CD4-positive, alpha-beta T cell (primary cell): Measurements from ENCODE around the gene SEBOX. TPM values are rescaled to one million over a fixed set of nuclear protein-coding genes. Genes with fewer than 3 reads are reported as not detected.

Experiments
- ATAC-seq: fragments of 200-7000 bp; cut with Tn5 transposase; one replicate; pipeline ENCODE4 v1.10.0; 2022; ENCODE audit warnings: mild to moderate bottlenecking; ENCODE audit not compliant: poor library complexity
- CTCF ChIA-PET: fragments of 350-600 bp; sonication (Branson Sonifier 250); formaldehyde crosslinking; loops from one replicate; lab custom pipeline; 2021; ENCODE audit warnings: antibody characterized with exemption, inconsistent platforms; lab: Charles Lee
- POLR2A ChIA-PET: fragments of 350-600 bp; sonication (Branson Sonifier 250); formaldehyde crosslinking; loops from one replicate; lab custom pipeline; 2021; ENCODE audit warnings: antibody characterized with exemption, inconsistent platforms; lab: Charles Lee
- DNase-seq, 14 experiments: peaks; one replicate each; pipeline ENCODE4 v3.0.0-alpha.2; 2013 to 2020; ENCODE audit warnings: mixed read lengths in 2 of 14
- H3K27ac ChIP-seq, 2 donors: one replicate each; pipeline versions ENCODE4 v1.5.1 to v1.7.0; 2013; ENCODE audit warnings: low read length in 2 of 2, low read depth in 1 of 2, mild to moderate bottlenecking in 1 of 2
- H3K27me3 ChIP-seq, 2 experiments: 1 replicate in 1 of 2; 2 replicates in 1 of 2; pipeline versions ENCODE4 v1.6.1 to v1.7.0; 2013; ENCODE audit warnings: low read length in 2 of 2, control low read depth in 1 of 2, mild to moderate bottlenecking in 1 of 2, moderate library complexity in 1 of 2; ENCODE audit not compliant: insufficient read depth in 2 of 2, control insufficient read depth in 1 of 2
- H3K36me3 ChIP-seq: one replicate; pipeline ENCODE4 v1.6.1; 2013; ENCODE audit warnings: low read length, control low read depth; ENCODE audit not compliant: insufficient read depth
- H3K4me1 ChIP-seq: one replicate; pipeline ENCODE4 v1.6.1; 2013; ENCODE audit warnings: low read length, control low read depth; ENCODE audit not compliant: insufficient read depth
- H3K4me3 ChIP-seq: one replicate; pipeline ENCODE4 v1.5.1; 2013; ENCODE audit warnings: mild to moderate bottlenecking, low read length, moderate library complexity
- H3K9me3 ChIP-seq, 2 experiments: 1 replicate in 1 of 2; 2 replicates in 1 of 2; pipeline versions ENCODE4 v1.6.1 to v1.7.0; 2013; ENCODE audit warnings: low read length in 2 of 2, mild to moderate bottlenecking in 2 of 2, control low read depth in 1 of 2, moderate library complexity in 1 of 2; ENCODE audit not compliant: control insufficient read depth in 1 of 2, insufficient read depth in 1 of 2
- H3K27ac Mint-ChIP-seq: one replicate; pipeline ENCODE4 v1.8.0; 2020; ENCODE audit warnings: mixed read lengths
- H3K27me3 Mint-ChIP-seq: one replicate; pipeline ENCODE4 v1.8.0; 2021; ENCODE audit warnings: mixed read lengths
- H3K36me3 Mint-ChIP-seq: one replicate; pipeline ENCODE4 v1.8.0; 2021; ENCODE audit warnings: low read depth, mixed read lengths
- H3K4me1 Mint-ChIP-seq: one replicate; pipeline ENCODE4 v1.8.0; 2021; ENCODE audit warnings: low read depth, mixed read lengths
- H3K4me3 Mint-ChIP-seq: one replicate; pipeline ENCODE4 v1.8.0; 2020; ENCODE audit warnings: mild to moderate bottlenecking, mixed read lengths
- H3K9me3 Mint-ChIP-seq: one replicate; pipeline ENCODE4 v1.8.0; 2020; ENCODE audit warnings: mixed read lengths
- intact Hi-C, 2 experiments: fragments of 100-400 bp; cut with DNase I in 1 of 2; cut with micrococcal nuclease in 1 of 2; formaldehyde crosslinking; loops; one replicate each; pipeline versions ENCODE4 v1.15.1 to v1.9.0; 2023 to 2025; cut with DNase I, micrococcal nuclease
- total RNA-seq, 174 experiments: library from RNA in 2 of 174; stranded (reverse) in 2 of 174; gene quantifications; one replicate each; pipeline ENCODE4 v1.2.3 and lab custom pipeline; 2021 to 2026
- TF ChIP-seq, protein P1 (sequence below): fragments of 200-600 bp; IDR thresholded peaks from one replicate; pipeline ENCODE4 v1.8.0; 2022; ENCODE audit warnings: antibody characterized with exemption, mild to moderate bottlenecking

The SEBOX gene
- total RNA-seq, 2 experiments from 2014 or later, result not detected

DNA sequence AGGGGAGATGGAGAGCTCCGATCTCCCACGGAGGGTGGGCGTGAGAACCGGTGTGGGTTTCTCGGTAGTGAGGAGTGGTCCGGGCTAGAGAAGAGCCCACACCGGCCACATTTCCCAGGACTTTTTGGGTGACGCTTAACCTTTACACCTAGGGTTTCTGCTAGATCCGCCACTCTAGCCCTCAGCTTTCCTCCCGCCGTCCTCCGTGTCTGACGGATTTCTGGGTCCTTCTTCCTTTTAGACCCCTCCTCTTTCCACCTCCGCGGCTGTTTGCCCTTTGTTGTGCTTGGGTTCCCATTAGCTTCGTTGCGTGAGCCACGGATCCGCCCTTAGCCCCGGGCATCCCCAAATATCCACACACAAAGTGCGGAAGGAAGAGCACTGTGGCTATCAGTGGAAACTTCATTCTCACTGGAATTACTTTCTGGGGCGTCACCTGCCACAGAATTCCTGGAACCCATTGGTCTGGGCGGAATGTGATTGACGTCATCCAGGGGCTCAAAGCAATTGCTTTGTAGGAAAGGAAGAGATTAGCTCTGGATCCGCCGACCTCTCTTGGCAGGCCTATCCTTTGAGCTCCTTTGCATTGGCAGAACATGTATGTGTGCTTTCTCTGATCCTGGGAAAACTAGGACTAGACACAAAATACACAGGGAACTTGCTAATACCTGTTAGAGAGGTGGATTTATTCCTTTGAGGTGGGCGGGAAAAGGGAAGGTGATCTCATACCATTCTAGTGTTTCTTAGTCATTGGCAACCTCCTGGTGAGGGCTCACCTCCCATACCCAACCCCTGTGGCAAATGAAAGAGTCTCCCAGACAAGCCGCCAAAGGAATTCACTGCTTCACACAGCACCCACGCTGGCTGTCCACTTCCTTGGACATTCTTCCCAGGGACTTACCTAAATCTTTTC, 28.8 kb downstream of the SEBOX start:
- peak overlapping the region; percentile 92 for H3K4me3 ChIP-seq
- peak in 5 of 14 experiments; percentile 5 to 60 (median 31) for DNase-seq
- intact Hi-C loops, result loop anchor here (1.0 to 10.0 kb wide), 7 partner anchors 17 to 617 kb away; partner anchors contain the start of genes POLDIP2 (in 2 of the 2), TMEM97 (in 2 of the 2), BLTP2 (in 1 of the 2) and FAM222B (in 1 of the 2)
- peaks cover 37% of the 10 kb centered on the region for H3K36me3 ChIP-seq
- Mint-ChIP-seq H3K9me3 (no peaks in the 10 kb centered on the region), H3K4me1 (peaks cover 56% of the 10 kb centered on the region), H3K4me3 (peak overlapping the region; percentile 98), H3K27ac (peak overlapping the region; percentile 88), H3K27me3 (no peaks in the 10 kb centered on the region), H3K36me3 (peaks cover 38% of the 10 kb centered on the region)
- TF ChIP-seq, protein P1, sequence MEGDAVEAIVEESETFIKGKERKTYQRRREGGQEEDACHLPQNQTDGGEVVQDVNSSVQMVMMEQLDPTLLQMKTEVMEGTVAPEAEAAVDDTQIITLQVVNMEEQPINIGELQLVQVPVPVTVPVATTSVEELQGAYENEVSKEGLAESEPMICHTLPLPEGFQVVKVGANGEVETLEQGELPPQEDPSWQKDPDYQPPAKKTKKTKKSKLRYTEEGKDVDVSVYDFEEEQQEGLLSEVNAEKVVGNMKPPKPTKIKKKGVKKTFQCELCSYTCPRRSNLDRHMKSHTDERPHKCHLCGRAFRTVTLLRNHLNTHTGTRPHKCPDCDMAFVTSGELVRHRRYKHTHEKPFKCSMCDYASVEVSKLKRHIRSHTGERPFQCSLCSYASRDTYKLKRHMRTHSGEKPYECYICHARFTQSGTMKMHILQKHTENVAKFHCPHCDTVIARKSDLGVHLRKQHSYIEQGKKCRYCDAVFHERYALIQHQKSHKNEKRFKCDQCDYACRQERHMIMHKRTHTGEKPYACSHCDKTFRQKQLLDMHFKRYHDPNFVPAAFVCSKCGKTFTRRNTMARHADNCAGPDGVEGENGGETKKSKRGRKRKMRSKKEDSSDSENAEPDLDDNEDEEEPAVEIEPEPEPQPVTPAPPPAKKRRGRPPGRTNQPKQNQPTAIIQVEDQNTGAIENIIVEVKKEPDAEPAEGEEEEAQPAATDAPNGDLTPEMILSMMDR, result no peak
- ChIA-PET CTCF (interaction anchor here (0.9 to 2.3 kb wide), 5 partner anchors 17 to 103 kb away, joined by 3 to 15 read pairs (median 5); partner anchors contain the start of genes POLDIP2 and TMEM97), POLR2A (interaction anchor here (0.6 to 2.5 kb wide), 19 partner anchors 11 to 616 kb away, joined by 3 to 118 read pairs (median 6); partner anchors contain the start of genes BLTP2, LYRM9, PHF12 and POLDIP2)
- ATAC-seq, result no peak
- H3K9me3 ChIP-seq, result peaks cover 0 to 3% of the 10 kb centered on the region in 2 experiments
- no peaks in the 10 kb centered on the region for H3K27me3 ChIP-seq
- peaks cover 38% of the 10 kb centered on the region for H3K4me1 ChIP-seq
- H3K27ac ChIP-seq, result peak overlapping the region; percentile 87 to 91

DNA sequence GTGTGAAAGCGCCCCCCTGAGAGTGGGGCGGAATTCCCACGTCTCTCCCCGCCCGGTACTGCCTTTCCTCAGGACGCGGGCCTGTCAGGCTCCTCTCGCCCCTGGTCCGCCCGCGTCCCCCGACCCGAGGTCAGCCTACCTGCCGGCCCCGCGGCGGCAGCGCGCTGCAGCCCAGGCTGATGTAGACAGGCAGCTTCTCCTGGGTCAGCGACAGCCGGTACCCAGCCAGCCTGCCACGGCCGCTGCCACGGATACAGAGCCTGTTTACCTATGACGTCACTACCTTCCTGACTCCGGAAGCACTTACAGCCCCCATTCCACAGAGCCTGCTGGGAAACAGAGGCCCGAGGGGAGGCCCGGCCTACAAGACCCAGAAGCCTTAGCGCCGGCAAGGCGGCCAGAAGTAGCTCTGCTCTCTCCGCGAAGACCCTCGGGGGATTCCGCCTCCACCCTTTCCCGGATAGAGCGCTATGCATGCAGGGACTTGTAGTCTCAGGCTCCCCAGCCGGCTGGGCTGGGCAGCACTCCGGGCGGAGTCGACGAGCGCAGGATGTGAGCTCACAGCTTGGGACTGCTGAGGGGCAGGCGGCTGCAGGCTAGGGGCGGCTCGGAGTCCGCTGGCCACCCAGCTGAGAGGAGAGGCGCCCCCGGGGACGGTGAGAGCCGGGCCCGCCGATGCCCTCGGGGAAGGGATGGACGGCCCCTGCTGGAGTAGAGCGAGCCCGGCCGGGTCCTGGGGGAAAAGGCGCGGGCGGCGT, 29.6 kb downstream of the SEBOX start, which contains the start of the genes IFT20 and TNFAIP1:
TSS of gene IFT20 (minus strand) at position 272 of the 758 bp plus-strand sequence. CDS start 3,487 bp downstream, outside the sequence.
TSS of gene TNFAIP1 (plus strand) at position 561 of the 758 bp plus-strand sequence. CDS start 3,761 bp downstream, outside the sequence.
- peaks cover 37% of the 10 kb centered on the region for H3K36me3 ChIP-seq
- Mint-ChIP-seq H3K9me3 (no peaks in the 10 kb centered on the region), H3K4me1 (peaks cover 56% of the 10 kb centered on the region), H3K36me3 (peaks cover 37% of the 10 kb centered on the region), H3K27me3 (no peaks in the 10 kb centered on the region), H3K4me3 (peak within 1 kb of the TSS; percentile 98), H3K27ac (peak within 1 kb of the TSS; percentile 88)
- no peaks in the 10 kb centered on the region for H3K27me3 ChIP-seq
- H3K4me3 ChIP-seq, result peak within 1 kb of the TSS; percentile 92
- H3K27ac ChIP-seq, result peak within 1 kb of the TSS; percentile 87 to 91
- H3K9me3 ChIP-seq, result peaks cover 0 to 3% of the 10 kb centered on the region in 2 experiments
- ChIA-PET CTCF (interaction anchor here (0.9 to 2.3 kb wide), 6 partner anchors 16 to 102 kb away, joined by 3 to 15 read pairs (median 4); partner anchors contain the start of genes POLDIP2 and TMEM97), POLR2A (interaction anchor here (0.6 to 2.5 kb wide), 21 partner anchors 10 to 958 kb away, joined by 3 to 118 read pairs (median 6); partner anchors contain the start of genes BLTP2, LYRM9, NUFIP2 and PHF12)
- TF ChIP-seq, protein P1, result no peak
- H3K4me1 ChIP-seq, result peaks cover 38% of the 10 kb centered on the region
- DNase-seq (peak; percentile 92 to 100 (median 96)), ATAC-seq (peak; percentile 95)
- intact Hi-C loops, result loop anchor here (1.0 to 10.0 kb wide), 7 partner anchors 16 to 617 kb away; partner anchors contain the start of genes TMEM97 (in 2 of the 2), BLTP2 (in 1 of the 2), FAM222B (in 1 of the 2) and NLK (in 1 of the 2)
